Epithelial cell of alveolus of lung (primary cell): ENCODE data around the gene TMED3. TPM values are rescaled to one million over a fixed set of nuclear protein-coding genes. Genes with fewer than 3 reads are reported as not detected.

ENCODE experiments used
- total RNA-seq: library from RNA; depleted of rRNA; stranded (reverse); fragments of >200 nt; gene quantifications from 2 replicates; pipeline ENCODE4 v1.2.1, GENCODE V29; 2015

Gene TMED3
- 166 and 174 TPM in 2 replicates for total RNA-seq

DNA sequence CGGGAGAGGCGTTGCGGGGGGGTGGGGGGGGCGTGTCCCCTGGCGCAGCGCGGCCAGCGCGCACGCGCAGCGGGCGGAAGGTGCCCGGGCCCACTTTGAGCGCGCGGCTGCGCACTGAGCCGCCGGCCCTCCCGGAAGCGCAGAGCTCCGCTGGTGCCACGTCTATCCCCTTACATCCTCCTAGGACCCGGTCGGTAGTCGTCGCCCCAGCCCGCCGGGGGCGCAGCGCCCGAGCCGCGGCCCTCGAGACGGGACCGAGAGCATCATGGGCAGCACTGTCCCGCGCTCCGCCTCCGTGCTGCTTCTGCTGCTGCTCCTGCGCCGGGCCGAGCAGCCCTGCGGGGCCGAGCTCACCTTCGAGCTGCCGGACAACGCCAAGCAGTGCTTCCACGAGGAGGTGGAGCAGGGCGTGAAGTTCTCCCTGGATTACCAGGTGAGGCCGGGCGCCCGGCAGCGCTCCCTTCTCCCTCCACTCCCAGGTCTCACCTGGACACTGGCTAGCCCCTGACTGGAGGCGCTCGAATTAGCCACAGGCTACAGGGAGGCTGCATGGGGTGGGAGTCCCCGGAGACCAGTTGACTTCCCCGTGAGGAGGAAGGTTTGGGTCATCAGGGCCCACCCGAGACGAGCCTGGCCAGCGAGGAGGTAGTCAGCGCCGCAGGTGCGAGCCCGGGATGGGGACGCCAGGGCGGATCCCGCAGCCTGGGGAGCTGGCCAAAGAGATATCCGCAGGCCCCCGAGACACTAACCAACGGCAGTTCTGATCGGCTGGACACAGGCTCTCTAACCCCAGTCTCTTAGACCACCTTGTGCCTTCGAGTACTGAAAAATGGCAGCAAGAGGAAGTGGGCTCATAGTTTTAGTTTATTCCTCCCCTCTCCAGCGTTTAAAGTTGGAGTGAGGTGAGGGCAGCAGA, at the start of gene TMED3:
Gene TMED3 (plus strand): TSS at position 128 of the 916 bp plus-strand sequence. CDS start 138 bp downstream, at position 266.

DNA sequence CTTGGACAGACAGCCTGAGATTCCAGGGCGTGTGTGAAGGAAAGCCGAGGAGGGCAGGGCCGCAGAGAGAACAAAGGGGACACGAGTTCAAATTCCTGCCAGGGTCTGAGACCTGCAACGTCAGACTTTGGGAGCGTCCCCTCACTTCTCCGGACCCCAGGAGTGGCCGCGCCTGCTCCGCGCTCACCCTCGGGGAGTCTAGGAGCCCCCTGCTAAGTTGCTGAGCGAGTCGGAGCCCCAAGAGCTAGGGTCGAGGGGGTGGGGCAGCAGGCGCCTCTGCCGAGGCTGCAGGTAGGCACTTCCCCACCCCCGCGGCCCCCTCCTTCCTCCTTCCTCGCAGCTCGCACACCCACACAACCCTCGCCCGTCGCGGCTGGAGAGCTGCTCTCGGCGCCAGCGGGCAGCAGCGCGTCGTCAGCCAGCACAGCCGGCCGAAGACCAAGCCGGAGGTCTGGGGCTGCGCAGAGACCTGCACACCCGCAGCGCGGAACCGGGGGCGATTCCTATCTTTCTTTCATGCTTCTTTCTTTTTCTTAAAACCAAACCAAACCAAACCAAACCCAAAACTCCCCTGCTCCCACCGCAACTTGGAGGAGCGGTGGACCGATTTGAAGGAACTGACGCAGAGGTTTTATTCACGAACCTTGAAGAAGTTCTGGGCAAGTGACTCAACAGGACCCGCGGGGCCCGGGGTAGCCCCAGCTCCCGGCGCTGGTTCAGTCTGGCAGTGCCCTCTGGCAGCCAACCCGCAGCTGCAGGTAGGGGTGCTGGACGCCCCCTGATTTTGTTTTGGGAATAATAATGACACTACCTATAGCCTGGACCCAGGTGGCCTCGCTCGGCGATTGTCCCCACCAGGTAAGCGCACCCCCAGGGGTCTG, 28.3 kb upstream of the TMED3 start, which contains the start of gene ANKRD34C:
Gene ANKRD34C (plus strand): TSS at position 352 of the 881 bp plus-strand sequence. CDS start 10,563 bp downstream, outside the sequence.

Other genes with a start within 250 kb of the TMED3 start
- not detected in 2 replicates for gene RASGRF1, start 220.3 kb upstream of the TMED3 start, total RNA-seq
- gene ANKRD34C, start 28.4 kb upstream of the TMED3 start, total RNA-seq: not detected in 2 replicates
- 1.2 and 3.2 TPM in 2 replicates for gene MINAR1, start 121.2 kb downstream of the TMED3 start, total RNA-seq